Measurements from ENCODE around the gene ARHGAP28.

DNA sequence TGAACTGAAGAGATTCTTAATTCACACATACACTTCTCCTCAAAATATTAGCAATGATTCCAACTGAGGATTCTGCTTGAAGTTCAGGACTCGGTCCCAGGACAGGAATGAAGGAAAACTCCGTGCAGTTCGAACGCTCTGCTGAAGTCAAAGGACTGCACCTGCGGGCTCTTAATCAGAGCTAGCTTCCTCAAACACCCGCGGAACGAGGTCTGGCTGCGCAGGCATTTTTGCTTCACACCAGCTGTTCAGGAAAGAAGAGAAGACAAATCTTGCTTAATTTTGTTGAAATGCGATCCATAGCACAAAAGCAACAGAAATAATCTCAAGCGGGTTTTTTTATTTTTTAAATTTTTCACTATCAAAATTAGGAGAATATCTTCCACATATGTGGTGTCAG is 212.5 kb downstream of the ARHGAP28 start:
- no peak for TF ChIP-seq POLR2A (IDR thresholded peaks at IDR 0.05)
- TF ChIP-seq POLR2AphosphoS5 (IDR thresholded peaks at IDR 0.05), result no peak
- TF ChIP-seq, protein P1, sequence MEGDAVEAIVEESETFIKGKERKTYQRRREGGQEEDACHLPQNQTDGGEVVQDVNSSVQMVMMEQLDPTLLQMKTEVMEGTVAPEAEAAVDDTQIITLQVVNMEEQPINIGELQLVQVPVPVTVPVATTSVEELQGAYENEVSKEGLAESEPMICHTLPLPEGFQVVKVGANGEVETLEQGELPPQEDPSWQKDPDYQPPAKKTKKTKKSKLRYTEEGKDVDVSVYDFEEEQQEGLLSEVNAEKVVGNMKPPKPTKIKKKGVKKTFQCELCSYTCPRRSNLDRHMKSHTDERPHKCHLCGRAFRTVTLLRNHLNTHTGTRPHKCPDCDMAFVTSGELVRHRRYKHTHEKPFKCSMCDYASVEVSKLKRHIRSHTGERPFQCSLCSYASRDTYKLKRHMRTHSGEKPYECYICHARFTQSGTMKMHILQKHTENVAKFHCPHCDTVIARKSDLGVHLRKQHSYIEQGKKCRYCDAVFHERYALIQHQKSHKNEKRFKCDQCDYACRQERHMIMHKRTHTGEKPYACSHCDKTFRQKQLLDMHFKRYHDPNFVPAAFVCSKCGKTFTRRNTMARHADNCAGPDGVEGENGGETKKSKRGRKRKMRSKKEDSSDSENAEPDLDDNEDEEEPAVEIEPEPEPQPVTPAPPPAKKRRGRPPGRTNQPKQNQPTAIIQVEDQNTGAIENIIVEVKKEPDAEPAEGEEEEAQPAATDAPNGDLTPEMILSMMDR (IDR thresholded peaks at IDR 0.05), result no peak
- no peak for TF ChIP-seq EP300 (IDR thresholded peaks at IDR 0.05)

Measured in upper lobe of left lung (tissue), 4 donors.